ENCODE measurements around the gene EPS15.
"Not testable (repeated sequence)": the region's sequence is repeated elsewhere in the genome, so short reads cannot be mapped to it uniquely, and the experiment has no call there.

EPS15 gene

GRCh38 chr1:51463561-51463960, 55.5 kb downstream of the EPS15 start:
- no peak for DNase-seq

- DNase-seq = not testable (repeated sequence)
Observed at GRCh38 chr1:51462289-51462688, 56.8 kb downstream of the EPS15 start.

GRCh38 chr1:51454554-51454953, 64.5 kb downstream of the EPS15 start:
- no peak for DNase-seq

- no peak for DNase-seq
Observed at GRCh38 chr1:51453010-51453409, 66.1 kb downstream of the EPS15 start.

GRCh38 chr1:51448844-51449454, 70.1 kb downstream of the EPS15 start:
- DNase-seq = not testable (repeated sequence)

- DNase-seq = no peak
Observed at GRCh38 chr1:51445351-51446090, 73.5 kb downstream of the EPS15 start.

- DNase-seq = no peak
Observed at GRCh38 chr1:51444534-51445192, 74.4 kb downstream of the EPS15 start.

- DNase-seq = no peak
Observed at GRCh38 chr1:51444096-51444495, 75.0 kb downstream of the EPS15 start.

- DNase-seq = no peak
Observed at GRCh38 chr1:51443555-51443954, 75.5 kb downstream of the EPS15 start.

GRCh38 chr1:51442616-51443015, 76.5 kb downstream of the EPS15 start:
- no peak for DNase-seq

- DNase-seq = no peak
Observed at GRCh38 chr1:51442198-51442597, 76.9 kb downstream of the EPS15 start.

GRCh38 chr1:51439895-51440294, 79.2 kb downstream of the EPS15 start:
- DNase-seq = no peak

GRCh38 chr1:51439053-51439452, 80.0 kb downstream of the EPS15 start:
- DNase-seq = no peak

- DNase-seq = not testable (repeated sequence)
Observed at GRCh38 chr1:51437391-51437790, 81.7 kb downstream of the EPS15 start.

- no peak for DNase-seq
Observed at GRCh38 chr1:51435878-51436277, 83.2 kb downstream of the EPS15 start.

- DNase-seq = no peak
Observed at GRCh38 chr1:51433972-51434510, 85.0 kb downstream of the EPS15 start.

- DNase-seq = no peak
Observed at GRCh38 chr1:51433269-51433971, 85.6 kb downstream of the EPS15 start.

- DNase-seq = no peak
Observed at GRCh38 chr1:51432146-51432545, 86.9 kb downstream of the EPS15 start.

- no peak for DNase-seq
Observed at GRCh38 chr1:51427438-51427837, 91.6 kb downstream of the EPS15 start.

GRCh38 chr1:51425955-51426354, 93.1 kb downstream of the EPS15 start:
- no peak for DNase-seq

- no peak for DNase-seq
Observed at GRCh38 chr1:51425273-51425672, 93.8 kb downstream of the EPS15 start.

GRCh38 chr1:51423073-51423821, 95.8 kb downstream of the EPS15 start:
- peak; percentile 15 for DNase-seq

Data from NCI-H82 (cell line).